NCI-H2227 treated with DMSO at 0.1 percent for 48 hours (cell line): ENCODE measurements around the gene ZDHHC8.

Source experiments
- DNase-seq: peaks from one replicate; lab custom pipeline; 2025; lab: John Stamatoyannopoulos, UW

The ZDHHC8 gene

GRCh38 chr22:20096574-20097420, 34.8 kb upstream of the ZDHHC8 start:
- DNase-seq, result no peak

GRCh38 chr22:20099099-20099711, 32.4 kb upstream of the ZDHHC8 start:
- no peak for DNase-seq

- no peak for DNase-seq
Observed at GRCh38 chr22:20101638-20102037, 30.0 kb upstream of the ZDHHC8 start.

DNA sequence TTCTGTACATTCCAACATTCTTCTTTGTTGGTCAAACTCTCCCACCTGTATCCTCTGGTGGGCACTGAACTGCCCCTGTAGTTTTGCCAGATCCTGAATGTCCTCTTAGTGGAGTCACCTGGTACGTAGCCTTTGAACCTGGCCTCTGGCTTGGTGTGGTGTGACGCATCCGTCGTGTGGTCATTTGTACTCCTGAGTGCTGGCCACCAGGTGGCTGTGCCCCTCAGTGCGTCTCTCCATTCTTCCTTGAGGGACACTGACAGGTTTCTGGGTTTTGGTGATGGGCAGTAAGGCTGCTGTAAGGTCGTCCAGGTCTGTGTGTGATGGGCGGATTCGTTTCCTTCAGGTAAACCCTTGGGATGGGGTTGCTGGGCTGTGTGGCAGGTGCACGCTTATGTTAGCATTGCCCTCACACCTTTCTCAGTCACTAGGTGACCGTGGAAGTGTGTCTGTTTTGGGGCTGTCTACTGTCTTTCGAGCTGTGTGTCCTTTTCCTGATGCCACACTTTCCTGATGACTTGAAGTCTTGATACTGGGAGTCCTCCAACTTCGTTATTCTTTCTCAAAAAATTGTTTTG, 29.3 kb upstream of the ZDHHC8 start:
- DNase-seq, result no peak

DNA sequence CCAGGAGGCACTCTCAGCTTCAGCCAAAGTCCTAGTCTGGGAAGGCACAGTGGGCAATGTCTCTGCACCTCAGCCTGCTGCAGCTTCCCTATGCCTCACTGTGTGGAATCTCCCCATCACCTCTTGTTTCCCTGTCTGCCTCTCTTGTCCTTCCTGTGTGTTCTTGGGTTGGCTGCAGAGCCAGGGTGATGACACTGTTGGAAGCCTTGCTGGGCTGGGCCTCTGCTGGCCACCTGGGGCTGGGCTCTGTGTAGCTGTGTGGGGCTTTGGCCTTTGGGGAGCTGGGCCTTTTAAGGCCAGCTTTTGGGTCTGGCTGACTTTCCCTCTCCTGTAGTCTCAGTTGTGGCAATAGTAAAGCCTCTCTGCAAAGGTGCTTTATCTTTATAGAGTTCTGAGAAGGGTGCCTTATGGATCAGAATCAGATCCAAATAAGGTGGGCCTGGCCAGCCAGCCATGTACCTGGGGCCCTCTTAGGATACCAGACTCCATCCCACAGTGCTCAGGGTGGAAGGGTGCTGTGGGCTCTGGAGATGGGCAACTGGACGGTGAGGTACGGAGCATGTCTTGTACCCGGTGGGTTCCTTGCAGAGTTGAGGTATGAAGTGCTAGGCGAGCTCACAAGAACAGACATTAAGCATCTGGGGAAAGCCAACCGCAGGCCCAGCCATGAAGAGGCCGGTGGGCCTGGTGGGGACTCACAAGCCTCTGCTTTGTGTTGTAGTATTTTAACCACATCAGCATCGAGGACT, 26.0 kb upstream of the ZDHHC8 start:
- DNase-seq, result no peak

DNA sequence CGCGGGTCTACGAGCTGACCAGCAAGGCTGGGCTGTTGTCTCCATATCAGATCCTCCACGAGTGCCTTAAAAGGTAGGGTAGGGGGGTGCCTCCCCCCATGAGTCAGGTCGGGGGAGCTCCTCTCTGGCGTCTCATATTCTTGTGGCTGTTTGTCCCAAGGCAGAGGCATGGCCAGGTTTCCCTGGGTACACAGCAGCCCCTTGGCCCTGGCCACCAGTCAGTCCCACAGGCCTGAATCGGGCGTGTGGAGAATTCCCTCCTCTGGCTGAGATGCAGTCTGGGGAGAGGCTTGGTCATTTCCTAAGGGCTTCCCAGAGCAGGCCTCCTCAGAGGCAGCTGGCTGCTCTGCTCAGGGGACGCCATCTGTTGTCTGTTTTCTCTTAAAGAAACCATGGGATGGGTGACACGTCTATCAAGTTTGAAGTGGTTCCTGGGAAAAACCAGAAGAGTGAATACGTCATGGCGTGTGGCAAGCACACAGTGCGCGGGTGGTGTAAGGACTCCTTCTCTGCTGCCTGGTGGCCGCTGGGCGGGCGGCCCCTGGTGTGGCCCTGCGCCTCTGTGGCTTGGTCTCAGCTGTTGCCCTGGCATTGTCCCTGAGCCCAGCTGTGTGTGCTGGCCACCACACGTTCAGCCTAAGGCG, 25.3 kb upstream of the ZDHHC8 start:
- no peak for DNase-seq

DNA sequence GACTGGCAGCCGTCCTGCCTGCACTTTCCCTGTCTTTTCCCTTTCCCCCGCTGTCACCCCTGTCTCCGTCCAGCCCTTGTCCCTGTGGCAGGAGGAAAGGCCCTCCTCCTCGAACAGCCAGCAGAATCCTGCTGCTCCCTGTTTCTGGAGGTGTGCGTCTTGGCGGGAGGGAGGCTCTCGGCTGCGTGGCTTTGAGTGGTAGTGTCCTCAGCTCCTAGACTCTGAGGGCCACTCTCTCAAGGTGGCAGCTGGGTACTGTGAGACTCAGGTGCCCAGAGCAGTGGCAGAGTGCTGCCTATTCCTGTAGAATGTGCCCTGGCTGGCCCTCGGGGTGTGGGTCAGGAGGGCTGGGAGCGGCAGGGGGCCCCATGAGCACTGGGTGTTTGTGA, 24.8 kb upstream of the ZDHHC8 start:
- no peak for DNase-seq

DNA sequence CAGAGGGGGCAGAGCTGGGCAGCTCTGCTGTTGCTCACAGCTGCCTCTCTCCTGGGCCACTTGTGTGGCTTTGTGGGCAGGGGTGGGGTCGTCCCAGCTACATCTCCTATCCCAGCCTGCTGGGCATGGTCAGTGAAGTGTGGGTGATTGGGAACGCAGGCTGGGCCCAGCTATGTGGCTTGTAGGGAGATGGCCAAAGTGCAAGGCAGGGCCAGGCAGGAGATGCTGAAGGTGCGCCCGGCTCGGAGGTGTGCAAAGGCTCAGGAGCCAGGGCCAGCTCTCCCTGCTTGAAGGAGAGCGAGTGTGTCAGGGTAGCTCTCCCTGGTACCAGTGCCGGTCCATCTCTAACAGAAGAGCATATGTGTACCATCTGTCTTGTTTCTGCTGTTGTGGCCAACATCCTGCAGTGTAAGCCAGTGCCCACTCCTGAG, 24.1 kb upstream of the ZDHHC8 start:
- no peak for DNase-seq

DNA sequence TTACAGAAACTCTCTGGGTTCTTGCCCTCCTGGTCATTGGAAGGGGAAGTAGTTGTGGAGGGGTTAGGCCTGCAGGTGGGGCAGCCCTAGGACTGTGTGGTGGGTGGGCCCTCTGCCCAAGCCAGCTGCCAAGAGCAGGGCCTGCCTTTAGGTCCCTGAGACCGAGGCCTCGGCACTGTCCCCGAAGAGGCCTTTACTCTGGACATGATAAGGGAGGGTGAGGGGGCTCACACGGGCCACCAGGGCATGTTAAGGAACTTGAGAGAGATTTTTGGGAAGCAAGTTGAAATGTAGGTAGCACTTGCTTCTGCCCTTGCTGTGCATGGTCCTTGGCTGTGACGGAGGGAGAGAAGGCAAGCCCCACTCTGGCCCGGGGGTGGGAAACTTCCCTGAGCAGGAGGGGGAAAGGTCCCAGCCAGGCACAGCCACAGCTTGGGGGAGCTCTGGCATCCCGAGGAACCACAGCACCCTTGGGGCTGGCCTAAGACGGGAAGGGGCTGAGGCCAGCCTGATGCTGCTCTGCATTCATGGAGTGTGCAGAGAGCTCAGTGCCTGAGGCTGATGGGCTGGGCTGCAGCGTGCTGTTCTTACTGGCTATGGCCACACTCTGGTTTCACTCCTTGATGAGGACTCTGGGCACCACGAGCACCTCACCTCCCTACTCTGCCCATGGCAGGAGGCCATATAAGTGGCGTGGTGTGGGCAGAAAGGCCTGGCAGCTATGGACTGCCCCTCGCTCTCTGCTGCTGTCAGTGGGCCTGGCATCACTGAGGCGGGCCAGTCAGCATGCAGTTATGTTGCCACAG, 23.4 kb upstream of the ZDHHC8 start:
- DNase-seq, result no peak

DNA sequence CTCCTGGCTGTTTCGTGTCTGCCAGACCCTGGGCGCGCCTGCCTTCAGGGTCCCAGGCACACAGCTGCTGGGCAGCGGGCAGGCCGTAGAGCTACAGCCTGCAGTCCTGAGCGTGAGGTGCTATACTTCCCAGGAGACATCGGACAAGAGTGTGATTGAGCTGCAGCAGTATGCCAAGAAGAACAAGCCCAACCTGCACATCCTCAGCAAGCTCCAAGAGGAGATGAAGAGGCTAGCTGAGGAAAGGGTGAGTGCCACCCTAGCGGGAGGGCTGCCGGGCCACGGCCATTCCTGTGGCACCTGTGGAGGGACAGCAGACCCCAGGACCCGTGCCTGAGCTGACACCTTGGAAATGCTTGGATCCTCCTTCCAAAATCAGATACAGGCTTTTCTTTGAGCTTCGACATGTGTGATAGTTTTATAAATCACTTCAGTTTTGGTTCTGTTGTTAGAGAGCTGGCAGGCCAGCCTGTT, 22.8 kb upstream of the ZDHHC8 start:
- DNase-seq, result no peak

DNA sequence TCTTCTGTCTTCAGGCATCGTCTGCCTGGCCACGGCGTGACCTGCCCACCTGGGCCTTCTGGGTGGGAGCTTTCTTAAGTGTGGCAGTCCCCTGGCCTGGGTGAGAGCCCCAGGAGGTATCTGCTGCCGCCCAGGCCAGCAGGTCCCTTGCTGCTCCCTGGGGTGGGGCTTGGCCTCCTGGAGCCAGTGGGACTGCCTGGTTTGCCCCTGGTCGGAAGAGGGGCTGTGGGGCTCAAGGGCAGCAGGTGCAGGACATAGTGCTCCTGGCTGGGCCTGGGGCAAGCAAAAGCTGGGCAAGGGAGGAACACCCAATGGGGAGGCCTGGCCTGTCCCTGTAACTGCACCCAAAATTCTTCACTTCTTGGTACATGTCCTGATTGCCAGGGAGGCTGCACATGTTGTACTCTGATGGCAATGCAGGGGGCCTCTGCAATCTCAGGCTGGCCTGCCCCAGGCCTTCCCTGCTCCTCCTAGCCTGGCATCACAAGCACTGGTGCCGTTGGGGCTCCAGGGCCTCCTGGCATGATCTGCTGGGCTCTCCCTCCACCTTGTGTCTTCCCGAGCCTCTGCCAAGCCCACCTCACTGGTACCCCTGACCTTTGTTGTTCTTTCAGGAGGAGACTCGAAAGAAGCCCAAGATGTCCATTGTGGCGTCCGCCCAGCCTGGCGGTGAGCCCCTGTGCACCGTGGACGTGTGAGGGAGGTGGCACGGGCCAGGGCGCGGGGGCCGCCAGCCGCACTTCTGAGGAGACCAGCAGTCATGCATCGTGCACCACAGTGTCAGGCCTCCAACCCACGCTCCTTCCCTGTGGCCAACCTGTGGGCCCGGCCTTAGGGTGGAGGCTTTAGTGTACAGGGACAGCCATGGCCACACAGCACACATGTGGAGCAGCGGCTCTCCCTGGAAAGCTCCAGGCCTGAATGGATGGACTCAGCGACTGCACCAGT, 21.9 kb upstream of the ZDHHC8 start:
- no peak for DNase-seq

- DNase-seq, result no peak
Observed at GRCh38 chr22:20110359-20110985, 21.1 kb upstream of the ZDHHC8 start.

GRCh38 chr22:20111045-20111688, 20.4 kb upstream of the ZDHHC8 start:
- DNase-seq, result peak; percentile 87

- no peak for DNase-seq
Observed at GRCh38 chr22:20111689-20112622, 19.6 kb upstream of the ZDHHC8 start.

DNA sequence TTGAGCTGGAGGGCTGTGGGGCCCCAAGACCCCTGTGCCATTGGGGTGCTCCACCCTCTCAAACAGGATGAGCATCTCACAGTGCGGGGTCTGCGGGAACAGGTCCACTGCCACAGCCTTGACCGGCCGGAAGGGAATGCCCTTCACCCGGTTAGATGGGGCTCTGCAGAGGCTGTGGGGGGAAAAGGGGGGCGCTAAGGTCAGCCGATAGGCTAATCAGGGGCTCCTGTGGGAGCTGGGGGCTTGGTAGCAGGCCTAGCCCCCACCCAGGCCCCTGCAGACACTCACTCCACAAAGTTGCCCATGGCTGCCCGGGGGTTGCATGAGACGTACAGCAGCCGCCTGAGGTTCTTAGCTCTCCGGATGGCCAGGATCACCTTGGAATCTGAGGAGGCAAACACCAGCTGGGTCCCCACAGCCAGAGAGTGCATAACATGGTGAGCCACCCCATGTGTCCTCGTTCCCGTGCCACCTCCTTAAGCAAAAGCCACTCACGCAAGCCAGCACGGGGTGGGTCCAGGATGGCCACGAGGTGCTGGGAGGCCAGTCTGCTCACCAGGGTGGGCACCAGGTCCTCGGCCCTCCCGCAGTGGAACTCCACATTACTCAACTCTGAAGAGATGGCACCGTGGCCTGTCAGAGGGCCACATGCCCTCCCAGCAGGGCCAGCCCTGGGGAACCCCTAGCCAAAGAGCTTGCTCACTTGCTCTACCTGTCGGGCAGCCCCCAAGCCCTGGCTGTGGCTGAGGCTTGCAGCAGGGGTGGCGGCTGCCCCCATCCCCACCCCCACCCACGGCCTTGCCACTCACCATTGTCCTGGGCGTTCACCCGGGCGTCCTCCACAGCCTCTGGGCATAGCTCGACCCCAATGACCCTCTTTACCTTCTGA, 18.7 kb upstream of the ZDHHC8 start:
- DNase-seq, result no peak

DNA sequence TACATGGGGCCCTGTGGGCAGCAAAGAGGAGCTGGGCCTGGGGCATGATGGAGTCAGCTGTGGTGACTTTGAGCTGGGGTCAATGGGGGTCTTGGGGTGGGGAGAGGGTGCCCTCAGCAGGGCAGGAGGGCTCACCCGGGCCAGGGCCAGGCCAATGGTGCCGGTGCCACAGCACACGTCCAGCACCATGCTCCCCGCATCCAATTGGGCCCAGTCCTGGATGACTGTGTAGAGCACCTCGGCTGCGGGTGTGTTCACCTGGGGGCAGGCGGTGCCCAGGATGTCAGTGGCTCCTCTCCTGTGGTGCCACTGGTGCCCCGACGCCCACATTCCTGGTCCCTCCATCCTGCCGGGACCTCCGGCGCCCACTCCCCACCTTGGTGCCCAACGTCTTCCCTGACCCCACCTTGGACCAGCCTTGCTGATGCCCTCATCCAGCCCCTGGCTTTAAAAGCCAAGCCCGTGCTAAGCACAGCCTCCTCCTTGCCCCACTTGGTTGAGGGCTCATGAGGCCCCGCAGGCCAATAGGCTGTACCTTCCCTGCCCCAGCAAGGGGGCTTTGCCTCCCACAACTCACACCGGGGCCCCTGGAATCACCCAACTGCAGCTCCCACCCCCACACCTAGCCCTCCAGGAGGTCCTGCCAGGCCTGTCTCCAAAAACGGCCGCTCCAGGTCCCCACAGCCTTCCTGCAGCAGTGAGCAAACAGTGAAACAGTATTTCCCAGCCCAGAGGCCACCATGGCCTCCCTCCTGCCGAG, 17.9 kb upstream of the ZDHHC8 start:
- DNase-seq, result no peak
